ENCODE measurements around the gene CXCR3.
"Not testable (repeated sequence)": the region's sequence is repeated elsewhere in the genome, so short reads cannot be mapped to it uniquely, and the experiment has no call there.

The CXCR3 gene

DNA sequence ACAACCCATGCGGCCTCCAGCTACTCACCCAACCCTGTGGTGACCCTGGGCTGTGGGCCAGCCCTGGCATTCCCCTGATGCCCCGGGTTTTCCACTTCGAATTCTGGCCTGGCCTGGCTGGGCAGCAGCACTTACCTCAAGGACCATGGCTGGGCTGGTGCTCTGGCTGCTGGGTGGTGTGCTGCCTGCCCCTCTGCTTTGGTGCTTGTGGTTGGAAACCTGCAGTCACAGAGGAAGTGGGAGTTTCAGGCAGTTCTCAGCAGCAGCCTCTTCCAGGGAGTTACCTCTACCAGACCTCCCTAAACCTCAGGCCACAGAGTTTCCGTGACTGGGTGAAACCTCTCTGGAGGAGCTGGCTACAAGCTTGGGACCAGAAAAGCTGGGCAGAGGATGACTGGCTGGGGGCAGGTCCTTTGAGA is at the start of gene CXCR3:
Gene CXCR3 (minus strand): TSS at position 209 of the 419 bp plus-strand sequence. CDS start 62 bp downstream, at position 147.
- peak; percentile 69 for DNase-seq

DNA sequence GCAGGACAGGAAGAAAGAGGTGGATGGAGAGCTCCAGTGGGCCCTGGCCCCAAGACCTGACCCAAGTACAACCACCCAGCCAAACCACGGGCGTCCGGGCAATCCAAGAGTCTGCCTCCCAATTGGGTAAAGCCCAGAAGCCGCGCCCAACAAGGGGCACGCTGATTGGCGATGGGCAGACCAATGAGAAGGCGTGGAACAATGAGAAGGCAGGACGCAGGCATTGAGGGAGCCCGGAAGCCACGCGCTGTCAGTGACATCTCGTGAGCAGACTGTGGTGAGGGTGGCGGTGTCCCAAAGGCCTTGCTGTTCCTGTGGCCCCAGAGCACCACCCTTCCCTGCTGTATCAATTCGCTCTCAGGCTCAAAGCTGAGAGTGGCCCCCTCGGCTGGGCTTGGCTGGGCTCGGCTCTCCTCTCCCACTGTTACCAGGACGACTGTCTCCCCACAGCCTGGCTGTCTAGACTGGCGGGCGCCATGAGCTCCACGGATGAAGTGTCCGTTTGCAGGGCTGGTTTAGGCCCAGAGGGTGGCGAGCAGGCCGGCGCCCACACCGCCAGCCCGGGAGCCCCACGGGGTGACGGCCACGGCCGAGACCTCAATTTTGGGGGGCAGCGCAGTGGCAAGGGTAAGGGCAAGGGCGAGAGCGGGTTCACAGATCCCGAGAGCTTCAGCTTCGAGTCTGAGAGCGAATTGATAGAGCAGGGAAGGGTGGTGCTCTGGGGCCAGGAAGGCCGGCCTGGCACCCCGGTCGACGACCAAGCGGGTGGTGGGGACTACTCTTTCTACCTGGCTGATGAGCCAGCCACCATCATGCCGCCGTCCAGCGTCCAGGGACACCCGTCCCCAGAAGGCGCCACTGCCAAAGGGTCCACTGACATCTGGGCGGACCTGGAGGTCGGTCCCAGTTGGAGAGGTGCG is 49.3 kb upstream of the CXCR3 start, which contains the start of gene LOC101059915:
Gene LOC101059915 (plus strand): TSS at position 219 of the 920 bp plus-strand sequence.
- no peak for DNase-seq

DNA sequence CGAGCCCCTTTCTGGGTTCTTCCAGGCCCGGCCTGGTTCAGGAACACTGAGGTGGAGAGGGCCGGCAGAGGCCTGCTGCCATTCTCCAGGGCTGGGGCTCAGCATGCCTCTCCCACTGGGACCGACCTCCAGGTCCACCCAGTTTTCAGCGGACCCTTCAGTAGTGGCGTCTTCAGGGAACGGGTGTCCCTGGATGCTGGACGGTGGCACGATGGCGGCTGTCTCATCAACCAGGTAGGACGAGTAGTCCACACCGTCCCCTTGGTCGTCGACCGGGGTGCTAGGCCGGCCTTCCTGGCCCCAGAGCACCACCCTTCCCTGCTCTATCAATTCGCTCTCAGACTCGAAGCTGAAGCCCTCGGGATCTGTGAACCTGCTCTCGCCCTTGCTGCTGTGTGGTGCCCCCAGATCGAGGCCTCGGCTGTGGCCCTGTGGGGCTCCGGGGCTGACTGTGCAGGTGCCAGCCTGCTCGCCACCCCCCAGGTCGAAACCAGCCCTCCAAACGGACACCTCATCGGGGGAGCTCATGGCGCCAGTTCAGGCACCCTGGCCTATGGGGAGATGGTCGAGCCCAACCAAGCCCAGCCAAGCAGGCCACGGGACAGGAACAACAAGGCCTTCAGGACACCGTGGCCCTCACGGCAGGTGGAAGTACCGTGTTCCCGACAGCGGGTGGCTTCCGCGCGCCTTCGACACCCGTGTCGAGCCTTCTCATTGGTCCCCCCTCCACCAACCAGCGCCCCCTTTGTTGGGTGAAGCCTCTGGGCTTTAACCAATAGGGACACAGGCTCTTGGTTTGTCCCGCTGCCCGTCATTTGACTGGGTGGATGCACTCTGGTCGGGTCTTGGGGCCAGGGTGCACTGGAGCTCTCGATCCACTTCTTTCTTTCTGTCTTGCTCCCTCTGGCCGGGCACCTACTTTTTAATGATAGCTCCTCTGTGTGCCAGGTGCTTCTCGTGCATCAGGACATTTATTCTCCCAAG is 48.2 kb upstream of the CXCR3 start:
- DNase-seq: no peak

DNA sequence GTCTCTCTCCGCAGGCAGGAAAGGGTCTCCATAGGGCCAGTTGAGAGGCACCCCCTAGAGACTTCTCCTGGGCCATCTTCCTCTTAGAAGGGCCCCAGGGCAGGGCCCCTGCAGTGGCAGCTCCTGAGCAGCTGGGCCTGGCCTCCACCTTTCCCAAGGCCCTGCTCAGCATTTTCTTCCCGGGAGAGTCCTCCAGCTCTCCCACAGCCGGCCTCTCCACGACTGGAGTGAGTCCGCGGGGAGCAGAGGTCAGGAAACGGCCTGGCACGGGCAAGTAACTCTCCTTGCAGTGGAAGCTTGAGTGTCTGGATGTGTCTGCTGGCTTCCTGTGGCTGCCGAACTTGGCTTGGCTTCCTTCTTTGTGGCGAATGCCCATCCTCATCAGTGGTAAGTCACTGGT is 47.4 kb upstream of the CXCR3 start:
- DNase-seq: no peak

DNA sequence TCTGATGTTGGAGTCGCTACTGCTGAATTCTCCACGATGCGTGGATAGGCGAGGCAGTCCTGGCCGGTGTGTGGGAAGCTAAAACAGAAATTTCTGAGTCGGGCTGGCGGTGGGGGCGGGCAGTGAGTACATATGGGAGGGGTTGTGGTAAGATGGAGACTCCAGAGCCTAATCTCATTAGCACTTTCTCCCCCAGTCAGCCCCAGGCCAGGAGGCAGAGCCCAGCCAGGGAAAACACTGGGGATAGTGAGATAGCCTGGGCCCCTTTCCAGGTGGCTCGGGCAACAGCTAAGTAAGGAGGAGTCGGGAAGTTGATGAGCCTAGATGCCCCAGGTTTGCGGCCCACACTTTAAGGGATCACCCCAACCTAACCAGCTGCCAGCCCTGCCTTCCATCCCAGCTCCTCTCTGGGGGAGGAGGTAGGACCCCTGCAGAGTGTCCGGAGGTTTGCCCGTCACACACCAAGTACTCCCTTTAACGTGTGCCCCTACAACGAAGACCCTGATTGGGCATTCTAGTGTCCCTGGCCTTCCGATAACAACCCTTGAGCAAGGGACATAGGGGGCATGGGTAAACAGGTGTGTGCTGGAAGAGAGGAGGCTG is 46.7 kb upstream of the CXCR3 start:
- DNase-seq: no peak

DNA sequence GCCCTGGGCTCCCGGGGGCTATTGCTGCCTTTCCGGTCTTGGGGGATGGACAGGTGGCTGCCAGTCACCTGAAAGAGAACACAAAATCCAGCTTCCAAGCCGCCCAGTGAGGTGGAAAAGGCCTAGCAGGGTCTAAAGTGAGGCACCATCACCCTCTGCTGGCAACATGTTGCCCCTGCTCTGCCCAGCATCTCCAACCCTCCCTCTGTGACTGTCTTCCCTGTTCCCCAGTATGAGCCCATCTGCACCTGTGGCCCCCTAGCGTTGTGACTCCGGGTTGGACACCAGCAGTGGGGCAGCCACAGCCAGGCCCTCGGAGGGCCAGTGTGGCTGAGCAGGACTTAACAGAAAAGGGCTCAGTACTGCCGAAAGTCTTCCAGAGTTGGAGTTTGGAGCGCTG is 45.9 kb upstream of the CXCR3 start:
- DNase-seq: not testable (repeated sequence)

DNA sequence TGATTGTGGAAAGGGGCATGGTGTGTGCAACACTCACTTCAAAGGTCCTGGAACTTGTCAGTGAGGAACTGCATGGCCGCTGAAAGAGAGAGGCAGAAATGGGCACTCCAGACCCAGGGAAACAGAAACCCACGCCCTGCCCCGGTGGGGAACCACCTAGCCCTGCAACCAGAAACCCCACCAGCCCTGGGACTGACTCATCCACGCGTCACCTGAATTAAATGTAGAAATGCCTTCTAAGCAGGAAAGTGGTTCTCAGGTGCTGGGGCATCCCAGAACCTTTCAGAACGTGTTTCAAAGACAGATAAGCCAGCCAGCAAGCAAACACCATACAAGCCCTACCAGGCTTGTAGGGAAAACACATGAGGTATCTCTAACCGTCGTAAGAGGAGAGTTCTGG is 44.9 kb upstream of the CXCR3 start:
- DNase-seq: peak; percentile 60

DNA sequence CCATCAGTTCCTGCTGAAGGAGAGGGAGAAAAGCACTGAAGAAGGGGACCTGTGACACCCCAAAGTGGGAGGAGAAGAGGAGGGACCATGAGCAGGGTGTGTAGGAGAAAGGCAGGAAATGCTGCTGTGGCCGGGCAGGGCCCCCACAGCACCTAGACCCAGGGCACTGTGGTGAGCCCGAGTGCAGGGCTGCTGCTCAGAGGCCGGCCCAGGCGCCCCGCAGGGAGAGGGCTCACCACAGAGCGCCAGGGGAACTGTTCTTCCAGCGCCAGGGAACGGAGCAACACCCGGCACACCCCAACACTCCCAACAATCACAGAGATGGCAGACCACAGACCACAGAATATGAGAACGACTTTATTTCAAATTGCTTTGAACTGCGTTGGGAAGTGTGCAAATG is 44.3 kb upstream of the CXCR3 start:
- DNase-seq: not testable (repeated sequence)

DNA sequence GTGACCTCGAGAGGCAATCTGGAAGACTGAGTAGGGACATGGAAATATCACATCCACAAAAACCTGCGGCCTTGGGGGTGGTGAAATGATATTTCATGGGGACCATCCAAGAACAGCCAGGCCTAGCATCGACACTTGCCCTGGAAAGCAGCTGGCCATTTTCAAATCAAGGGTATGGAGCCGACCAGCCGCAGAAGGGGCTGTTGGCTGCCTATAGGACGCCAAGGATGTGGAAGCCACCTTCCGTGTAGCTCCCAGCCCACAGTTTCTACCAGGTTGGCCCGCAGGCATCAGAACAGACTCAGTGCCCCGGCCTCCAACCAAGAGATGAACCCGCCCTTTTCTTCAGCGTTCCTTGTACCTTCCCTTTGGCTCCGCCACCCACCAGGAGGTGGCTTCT is 43.6 kb upstream of the CXCR3 start:
- DNase-seq: no peak

DNA sequence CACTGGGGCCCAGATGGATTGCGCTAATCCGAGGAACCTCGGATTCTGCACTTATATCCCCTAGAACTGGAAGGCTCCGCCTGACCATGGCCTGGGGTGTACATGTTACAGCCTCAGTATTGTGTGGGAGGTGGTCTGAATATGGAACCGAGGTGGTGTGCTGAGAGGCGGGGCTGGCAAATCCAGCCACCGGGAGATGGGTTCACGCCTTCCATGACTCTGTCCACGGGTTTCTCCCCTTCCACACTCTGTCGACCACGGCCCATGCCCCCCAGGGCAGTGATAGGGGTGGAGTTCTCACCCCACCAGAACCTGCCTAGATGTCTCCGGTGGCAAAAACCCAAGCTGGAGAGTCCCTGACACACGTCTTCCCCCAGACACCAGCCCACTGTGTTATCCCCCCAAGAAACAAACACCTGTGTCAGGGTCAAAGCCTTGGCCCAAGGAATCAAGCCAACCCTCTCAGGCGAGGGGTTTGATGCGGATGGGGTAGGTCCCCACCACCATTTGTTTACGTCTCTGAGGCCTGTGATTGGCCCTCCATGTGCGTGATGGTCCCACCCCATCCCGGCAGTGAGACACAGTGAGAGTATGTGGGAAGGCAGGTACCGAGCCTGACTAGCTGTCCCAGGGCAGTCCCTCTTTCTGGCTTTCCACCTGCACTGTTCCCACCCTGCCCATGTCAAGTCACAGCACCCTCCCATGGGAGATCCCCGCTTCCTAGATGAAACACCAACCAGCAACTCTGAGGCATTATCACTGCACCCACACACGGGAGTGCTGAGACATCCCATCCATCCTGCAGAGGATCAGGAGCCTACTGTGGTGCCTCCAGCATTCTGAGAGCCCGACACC is 42.5 kb upstream of the CXCR3 start:
- DNase-seq: no peak

DNA sequence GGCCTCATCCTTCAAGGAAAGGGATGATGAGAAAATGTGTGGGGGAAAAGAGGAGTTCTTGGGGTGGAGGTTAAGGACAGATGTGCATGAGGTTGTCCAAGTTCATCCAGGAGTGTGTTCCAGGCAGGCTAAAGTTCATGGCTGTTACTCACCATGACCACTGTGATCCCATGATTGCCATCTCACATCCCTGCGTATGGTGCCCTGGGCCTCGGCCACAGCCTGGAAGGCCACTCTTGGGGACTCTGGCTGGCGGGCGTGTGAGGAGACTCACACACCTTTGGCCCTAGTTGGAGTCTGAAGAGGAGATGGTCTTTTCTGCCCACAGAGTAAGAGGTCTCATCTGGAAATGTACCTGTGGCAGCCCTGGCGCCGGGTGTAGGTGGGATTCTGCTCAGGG is 41.6 kb upstream of the CXCR3 start:
- DNase-seq: no peak

DNA sequence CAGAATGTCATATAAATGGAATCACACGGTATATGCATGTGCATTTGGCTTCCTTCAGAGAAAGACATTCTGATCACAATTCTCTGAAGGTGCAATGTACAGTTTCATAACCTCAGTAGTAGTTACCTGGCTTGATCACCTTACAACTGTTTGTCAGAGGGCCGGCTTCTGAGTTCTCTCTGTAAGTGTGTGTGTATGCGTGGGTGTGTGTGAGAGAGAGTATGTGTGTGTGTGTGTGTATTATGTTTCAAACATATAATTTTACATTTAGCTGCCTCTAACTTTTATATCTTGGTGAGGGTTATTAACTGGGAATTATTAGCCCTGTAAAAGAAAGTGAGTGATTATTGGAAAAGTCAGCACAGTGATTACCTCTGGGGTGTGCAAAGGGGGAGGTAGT is 41.0 kb upstream of the CXCR3 start:
- no peak for DNase-seq

DNA sequence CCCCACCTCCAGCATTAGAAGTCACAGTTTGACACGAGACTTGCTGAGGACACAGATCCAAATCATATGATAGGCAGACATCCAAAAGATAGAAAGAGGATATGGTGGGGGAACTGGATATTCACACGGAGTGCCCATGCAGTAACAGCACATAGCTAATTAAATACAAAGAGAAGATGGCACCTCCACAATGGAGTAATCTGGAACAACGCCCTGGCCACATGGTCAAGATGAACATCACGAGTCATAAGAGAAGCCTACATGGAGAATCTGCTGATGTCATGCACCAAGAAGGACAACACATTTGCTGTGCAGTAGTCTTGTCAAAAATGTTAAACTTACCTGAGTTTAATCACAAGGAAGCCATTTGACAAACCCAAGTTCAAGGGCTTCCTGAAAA is 39.0 kb upstream of the CXCR3 start:
- no peak for DNase-seq

DNA sequence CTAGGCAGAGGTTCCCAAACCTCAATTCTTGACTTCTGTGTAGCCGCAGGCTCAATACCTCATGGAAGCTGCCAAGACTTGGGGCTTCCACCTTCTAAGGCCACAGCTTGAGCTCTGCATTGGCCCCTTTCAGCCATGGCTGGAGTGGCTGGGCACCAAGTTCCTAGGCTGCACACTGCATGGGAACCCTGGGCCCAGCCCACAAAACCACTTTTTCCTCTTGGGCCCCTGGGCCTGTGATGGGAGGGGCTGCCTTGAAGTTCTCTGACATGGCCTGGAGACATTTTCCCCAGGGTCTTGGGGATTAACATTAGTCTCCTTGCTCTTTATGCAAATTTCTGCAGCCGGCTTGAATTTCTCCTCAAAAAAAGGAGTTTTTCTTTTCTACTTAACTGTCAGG is 35.0 kb upstream of the CXCR3 start:
- no peak for DNase-seq

DNA sequence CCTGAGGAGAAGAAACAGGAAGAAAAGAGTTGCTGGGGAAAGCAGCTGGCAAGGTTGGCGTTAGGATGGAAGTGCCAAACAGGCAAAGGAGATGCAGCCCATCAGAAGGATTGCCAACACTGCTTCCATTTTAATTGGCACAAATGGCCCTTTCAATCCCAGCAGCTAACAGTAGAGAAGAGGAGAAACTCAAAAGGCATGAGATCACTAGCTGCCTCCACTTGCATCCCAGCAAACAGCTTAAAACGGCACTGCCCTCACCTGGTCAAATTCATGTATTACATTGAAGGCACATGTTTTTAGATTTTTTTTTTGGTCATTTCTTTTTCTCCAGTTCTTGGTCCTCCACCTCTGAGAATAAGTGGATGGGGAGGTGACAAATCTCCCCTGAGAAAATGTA is 34.1 kb upstream of the CXCR3 start:
- DNase-seq: peak; percentile 51

DNA sequence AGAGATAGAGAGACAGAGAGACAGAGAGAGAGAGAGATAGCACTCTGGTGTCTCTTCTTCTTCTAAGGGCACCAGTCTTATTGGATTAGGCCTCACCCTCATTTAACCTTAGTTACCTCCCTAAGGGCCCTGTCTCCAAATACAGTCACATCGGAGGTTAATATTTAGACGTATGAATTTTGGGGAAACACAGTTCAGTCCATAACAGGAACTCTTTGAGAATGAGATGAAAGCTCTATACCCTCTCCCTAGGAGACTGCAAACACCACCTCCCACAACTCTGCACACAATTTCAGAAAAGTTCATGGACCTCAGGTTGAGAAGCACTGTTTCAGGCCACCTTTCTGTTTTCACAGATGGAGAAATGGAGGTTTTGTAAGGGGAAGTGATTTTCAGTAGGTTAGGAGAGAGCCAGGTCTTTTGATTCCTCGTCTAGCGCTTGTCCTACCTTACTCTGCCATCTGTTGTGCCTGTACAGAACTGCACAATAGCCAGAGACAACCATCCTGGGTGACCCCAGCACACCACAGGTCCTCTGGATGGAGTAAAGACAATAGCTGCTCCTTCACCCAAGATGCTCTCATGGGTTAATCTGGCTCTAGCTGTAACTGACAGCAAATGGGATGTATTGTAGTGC is 32.1 kb upstream of the CXCR3 start:
- DNase-seq: peak; percentile 41

DNA sequence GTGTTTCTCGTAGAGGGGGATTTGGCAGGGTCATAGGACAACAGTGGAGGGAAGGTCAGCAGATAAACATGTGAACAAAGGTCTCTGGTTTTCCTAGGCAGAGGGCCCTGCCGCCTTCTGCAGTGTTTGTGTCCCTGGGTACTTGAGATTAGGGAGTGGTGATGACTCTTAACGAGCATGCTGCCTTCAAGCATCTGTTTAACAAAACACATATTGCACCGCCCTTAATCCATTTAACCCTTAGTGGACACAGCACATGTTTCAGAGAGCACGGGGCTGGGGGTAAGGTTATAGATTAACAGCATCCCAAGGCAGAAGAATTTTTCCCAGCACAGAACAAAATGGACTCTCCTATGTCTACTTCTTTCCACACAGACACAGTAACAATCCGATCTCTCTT is 26.1 kb upstream of the CXCR3 start:
- not testable (repeated sequence) for DNase-seq

DNA sequence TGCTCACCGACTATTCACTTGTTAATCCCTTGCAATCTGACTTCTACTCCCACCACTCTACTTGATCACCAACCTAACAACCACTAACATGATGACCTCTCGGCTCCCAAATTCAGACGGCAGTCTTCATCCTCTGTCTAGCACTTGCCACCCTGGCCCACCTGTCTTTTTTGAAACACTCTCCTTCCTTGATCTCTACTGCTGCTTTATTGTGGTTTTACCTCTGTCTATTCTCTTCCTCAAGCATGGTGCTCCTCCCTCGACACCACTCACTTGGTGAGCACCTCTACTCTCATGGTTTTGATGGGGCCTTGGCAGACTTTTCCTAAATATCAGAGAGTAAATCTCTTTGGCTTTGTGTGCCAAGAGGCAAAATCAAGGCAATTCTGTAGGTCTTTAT is 21.7 kb upstream of the CXCR3 start:
- DNase-seq: no peak

DNA sequence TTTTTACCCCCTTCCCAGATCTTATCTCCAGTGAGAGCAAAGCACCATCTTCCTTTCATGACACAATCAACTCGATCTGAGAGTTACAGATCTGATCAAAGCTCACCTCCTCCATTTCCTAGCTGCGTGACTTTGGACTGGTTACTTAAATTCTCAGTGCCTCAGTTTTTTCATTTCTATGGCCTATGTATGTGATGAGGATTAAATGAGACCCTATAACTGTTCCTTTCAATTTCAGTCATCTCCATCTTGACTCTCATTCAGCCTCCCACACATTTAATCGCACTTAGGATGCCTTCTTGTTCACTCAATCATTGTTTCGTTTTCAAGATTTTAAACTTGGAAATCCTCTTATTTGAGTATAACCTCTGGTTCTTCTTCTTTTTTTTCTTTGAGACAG is 20.1 kb upstream of the CXCR3 start:
- no peak for DNase-seq

DNA sequence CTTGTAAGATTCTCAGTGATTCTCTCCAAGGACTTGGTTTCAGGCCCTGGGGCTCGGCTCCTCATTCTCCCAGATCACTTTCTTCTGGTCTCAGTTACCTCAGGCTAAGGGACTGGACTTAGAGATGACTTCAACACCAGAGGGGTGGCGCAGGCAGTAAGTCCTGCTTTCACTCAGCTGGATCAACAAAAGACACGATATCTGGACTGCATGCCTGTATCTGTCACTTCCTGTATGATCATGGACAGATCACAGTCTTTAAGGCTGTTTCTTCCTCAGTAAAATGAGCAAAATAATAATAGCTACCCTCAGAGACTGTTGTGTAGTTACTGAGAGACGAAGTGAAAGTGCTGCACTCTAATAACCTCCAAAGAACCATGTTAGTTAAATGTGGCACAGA is 19.5 kb upstream of the CXCR3 start:
- no peak for DNase-seq

DNA sequence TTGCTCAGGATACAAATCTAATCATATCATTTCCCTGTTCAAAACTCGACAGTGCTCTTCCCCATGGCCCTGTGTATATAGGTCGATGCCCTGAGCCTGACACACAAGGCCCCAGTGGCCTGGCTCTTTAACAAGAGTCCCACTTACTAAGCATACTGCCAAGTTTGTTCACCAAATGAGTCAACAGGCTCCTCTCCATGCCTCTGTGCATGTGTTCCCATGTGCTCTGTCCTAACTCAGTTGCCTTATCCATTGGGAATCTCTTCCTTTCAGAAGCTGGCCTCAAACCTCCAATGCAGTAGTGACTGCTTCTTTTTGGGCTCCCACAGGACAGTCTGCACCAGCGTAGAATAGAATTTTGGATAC is 18.9 kb upstream of the CXCR3 start:
- DNase-seq: no peak

All from CD4-positive, alpha-beta T cell treated with Interleukin-4 for 4 hours (primary cell).